IgD-negative memory B cell (primary cell): ENCODE measurements around the gene IDUA. TPM values are rescaled to one million over a fixed set of nuclear protein-coding genes. Genes with fewer than 3 reads are reported as not detected.
"Not testable (repeated sequence)": the region's sequence is repeated elsewhere in the genome, so short reads cannot be mapped to it uniquely, and the experiment has no call there.

ENCODE experiments used
- H3K27ac Mint-ChIP-seq, 3 donors: one replicate each; pipeline ENCODE4 v1.8.0; 2020 to 2022; ENCODE audit warnings: mild to moderate bottlenecking in 3 of 3, mixed read lengths in 3 of 3, moderate library complexity in 1 of 3
- H3K27me3 Mint-ChIP-seq: one replicate; pipeline ENCODE4 v1.8.0; 2021; ENCODE audit warnings: mixed read lengths
- H3K36me3 Mint-ChIP-seq: one replicate; pipeline ENCODE4 v1.8.0; 2020; ENCODE audit warnings: mild to moderate bottlenecking, mixed read lengths
- H3K4me1 Mint-ChIP-seq, 3 donors: one replicate each; pipeline ENCODE4 v1.8.0; 2020 to 2022; ENCODE audit warnings: mixed read lengths in 3 of 3, mild to moderate bottlenecking in 1 of 3
- H3K4me3 Mint-ChIP-seq, 4 donors: one replicate each; pipeline ENCODE4 v1.8.0; 2020 to 2022; ENCODE audit warnings: mild to moderate bottlenecking in 4 of 4, mixed read lengths in 4 of 4, moderate library complexity in 3 of 4
- H3K9me3 Mint-ChIP-seq, 3 donors: one replicate each; pipeline ENCODE4 v1.8.0; 2020 to 2021; ENCODE audit warnings: mixed read lengths in 3 of 3, mild to moderate bottlenecking in 1 of 3
- polyA plus RNA-seq: library from polyadenylated mRNA; unstranded; fragments of 300-500 nt; fragmentation: Illumina TruSeq; gene quantifications from one replicate; pipeline ENCODE4 v1.2.3, GENCODE V29; 2021

The IDUA gene
- polyA plus RNA-seq, 1 donor from 2014 or later, result 8.5 TPM

DNA sequence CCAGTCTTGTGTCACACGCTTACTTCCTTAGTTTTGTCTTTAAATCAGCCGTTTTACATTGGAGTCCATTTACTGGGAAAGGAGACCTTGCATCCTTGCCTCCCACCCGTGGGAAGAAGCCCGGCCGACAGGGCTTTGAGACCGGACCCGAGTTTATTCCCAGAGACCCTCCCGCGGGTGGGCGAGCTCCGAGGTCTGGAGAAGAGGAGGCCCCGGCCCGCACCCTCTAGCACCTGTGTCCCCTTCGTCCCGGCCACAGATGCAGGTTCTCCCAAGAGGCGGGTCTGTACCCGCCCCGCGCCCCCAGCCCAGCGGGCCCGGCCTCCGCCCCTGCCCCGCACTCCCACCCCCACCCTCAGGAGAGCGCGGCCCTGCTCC lies 10.1 kb downstream of the IDUA start:
- Mint-ChIP-seq H3K4me3 (peak overlapping the region in 2 of 4 donors; percentile 32 to 60), H3K27me3 (peaks cover 31% of the 10 kb centered on the region), H3K4me1 (peaks cover 8 to 13% (median 9%) of the 10 kb centered on the region in 3 donors)

DNA sequence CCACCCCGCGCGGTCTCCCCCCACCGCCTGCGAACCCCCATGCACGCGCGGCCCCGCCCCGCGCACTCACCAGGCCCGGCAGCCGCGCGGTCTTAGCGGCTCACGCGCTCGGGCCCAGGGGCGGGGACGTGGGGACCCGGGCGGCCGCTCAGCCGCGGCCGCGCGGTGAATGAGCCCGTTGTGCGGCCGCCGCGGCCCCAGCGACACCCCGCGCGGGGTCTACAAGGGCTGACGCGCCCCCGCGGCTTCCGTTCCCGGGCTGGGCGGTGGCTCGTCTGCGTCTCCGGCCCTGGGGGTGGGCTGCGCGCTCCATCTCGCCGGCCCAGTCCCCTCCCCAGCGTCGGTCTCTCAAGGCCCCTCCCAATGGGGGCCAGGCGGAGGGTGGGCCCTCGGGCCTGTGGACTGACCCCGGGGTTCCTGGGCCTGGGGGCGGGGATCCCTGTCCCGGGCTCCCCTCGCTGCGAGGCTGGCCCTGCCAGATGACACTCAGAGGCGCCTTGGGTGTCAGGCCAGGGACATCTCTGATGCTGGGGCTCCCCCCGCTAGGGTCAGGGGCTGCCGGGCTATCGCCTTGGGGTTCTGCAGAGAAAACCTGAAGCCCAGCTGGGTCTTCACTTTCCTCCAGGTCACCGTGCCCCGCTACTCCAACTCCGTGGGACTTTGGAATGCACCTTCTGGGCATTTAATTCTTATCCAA lies 10.7 kb downstream of the IDUA start:
- H3K27me3 Mint-ChIP-seq, result peaks cover 33% of the 10 kb centered on the region
- H3K27ac Mint-ChIP-seq, result no peak overlapping the region
- peaks cover 8 to 13% (median 10%) of the 10 kb centered on the region in 3 donors for H3K4me1 Mint-ChIP-seq
- H3K9me3 Mint-ChIP-seq, result no peaks in the 10 kb centered on the region
- H3K4me3 Mint-ChIP-seq, result peak overlapping the region in 1 of 4 donors; percentile 90
- H3K36me3 Mint-ChIP-seq, result no peaks in the 10 kb centered on the region

More for the DNA sequence above, 10.1 kb downstream of the IDUA start:
- H3K36me3 Mint-ChIP-seq, result no peaks in the 10 kb centered on the region
- no peaks in the 10 kb centered on the region for H3K9me3 Mint-ChIP-seq
- no peak overlapping the region for H3K27ac Mint-ChIP-seq

DNA sequence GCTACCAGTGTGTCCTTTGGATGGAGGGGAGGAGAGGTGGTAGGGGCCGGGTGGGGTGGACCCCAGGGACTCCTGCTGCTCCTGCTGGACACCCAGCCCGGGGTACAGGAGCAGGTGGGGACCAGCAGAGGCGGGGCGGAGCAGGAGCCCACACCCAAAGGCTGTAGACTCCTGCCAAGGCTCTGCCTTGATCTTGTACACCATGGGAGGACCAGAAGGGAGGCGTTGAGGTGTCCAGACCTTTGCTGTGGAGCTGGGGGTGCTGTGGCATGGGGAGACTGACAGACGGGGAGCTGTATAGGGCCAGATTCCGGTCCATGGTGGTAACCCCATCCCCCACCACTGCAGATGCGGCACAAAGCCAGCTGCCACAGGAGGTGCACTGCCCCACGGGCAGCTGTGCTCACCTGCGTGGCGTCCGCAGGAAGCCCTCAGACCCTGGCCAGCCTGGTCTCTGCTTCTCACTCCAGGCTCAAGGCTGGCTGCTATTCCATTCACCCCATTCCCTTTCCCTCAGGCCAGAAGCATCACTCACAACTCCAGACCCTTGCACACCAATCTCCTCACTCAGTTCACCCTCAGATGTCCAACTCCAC lies 11.3 kb downstream of the IDUA start:
- H3K4me1 Mint-ChIP-seq, result peaks cover 8 to 10% (median 10%) of the 10 kb centered on the region in 3 donors
- H3K27ac Mint-ChIP-seq, result peak overlapping the region in 1 of 3 donors; percentile 27
- peaks cover 33% of the 10 kb centered on the region for H3K27me3 Mint-ChIP-seq
- H3K9me3 Mint-ChIP-seq, result no peaks in the 10 kb centered on the region
- H3K4me3 Mint-ChIP-seq, result peak overlapping the region in 2 of 4 donors; percentile 45 to 90
- no peaks in the 10 kb centered on the region for H3K36me3 Mint-ChIP-seq

DNA sequence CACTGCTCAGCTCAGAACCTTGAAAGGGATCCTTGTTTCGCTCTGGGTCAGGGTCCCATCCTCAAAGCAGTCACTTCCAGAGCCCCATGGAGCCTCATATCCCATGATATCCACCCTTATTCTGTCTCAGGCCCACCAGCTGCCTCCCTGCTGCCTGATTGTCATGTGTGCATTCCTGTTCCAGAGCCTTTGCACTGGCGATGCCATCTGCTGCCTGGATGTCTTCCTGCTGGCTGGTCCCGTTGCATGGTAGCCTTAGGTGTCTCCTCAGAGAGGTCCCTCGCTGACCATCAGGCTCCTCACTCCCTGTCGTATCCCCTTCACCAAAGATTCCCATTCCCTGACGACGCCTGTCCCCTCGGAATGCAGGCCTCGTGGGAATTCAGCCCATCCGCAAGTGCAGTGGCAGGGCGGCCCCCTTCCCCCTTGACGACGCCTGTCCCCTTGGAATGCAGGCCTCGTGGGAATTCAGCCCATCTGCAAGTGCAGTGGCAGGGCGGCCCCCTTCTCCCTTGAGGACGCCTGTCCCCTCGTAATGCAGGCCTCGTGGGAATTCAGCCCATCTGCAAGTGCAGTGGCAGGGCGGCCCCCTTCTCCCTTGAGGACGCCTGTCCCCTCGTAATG lies 12.5 kb downstream of the IDUA start:
- not testable (repeated sequence) for H3K36me3 Mint-ChIP-seq, H3K9me3 Mint-ChIP-seq
- Mint-ChIP-seq H3K4me1 (peaks cover 8 to 10% (median 10%) of the 10 kb centered on the region in 3 donors), H3K4me3 (peak overlapping the region in 2 of 4 donors; percentile 81), H3K27me3 (peaks cover 36% of the 10 kb centered on the region), H3K27ac (peak overlapping the region in 1 of 3 donors; percentile 46)

GRCh38 chr4:999882-1000425 lies 13.1 kb downstream of the IDUA start:
- Mint-ChIP-seq H3K9me3 (no peaks in the 10 kb centered on the region), H3K27me3 (peaks cover 40% of the 10 kb centered on the region), H3K4me3 (peak overlapping the region; percentile 34 to 70 (median 56)), H3K36me3 (no peaks in the 10 kb centered on the region), H3K27ac (no peak overlapping the region), H3K4me1 (peaks cover 8 to 10% (median 10%) of the 10 kb centered on the region in 3 donors)

DNA sequence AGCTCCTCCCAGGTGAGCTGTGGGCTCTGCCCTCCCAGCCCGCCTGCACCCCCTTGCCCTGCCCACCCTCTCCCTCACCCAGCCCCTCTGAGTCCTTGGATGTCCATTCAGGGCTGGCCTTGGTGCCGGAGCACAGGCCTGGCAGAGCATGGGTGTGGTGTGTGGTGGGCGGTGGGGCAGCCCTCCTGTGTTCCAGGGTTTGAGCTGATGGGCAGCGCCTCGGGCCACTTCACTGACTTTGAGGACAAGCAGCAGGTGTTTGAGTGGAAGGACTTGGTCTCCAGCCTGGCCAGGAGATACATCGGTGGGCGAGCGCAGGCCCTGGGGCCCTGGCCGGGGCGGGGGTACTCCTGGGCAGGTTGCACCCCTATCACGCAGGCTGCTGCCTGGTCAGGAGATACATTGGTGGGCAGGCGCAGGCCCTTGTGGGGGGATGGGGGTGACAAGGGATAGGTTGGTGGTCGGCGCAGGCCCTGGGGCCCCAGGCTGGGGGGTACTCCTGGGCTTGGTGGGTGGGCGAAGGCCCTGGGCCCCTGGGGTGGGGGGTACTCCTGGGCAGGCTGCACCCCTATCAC lies 13.9 kb downstream of the IDUA start:
- Mint-ChIP-seq H3K27me3 (peaks cover 44% of the 10 kb centered on the region), H3K4me3 (no peak overlapping the region)

GRCh38 chr4:1001561-1002130 lies 14.8 kb downstream of the IDUA start:
- peak overlapping the region in 1 of 3 donors; percentile 80 for H3K27ac Mint-ChIP-seq

More for the DNA sequence above, 13.9 kb downstream of the IDUA start:
- no peaks in the 10 kb centered on the region for H3K9me3 Mint-ChIP-seq
- H3K27ac Mint-ChIP-seq, result no peak overlapping the region
- H3K4me1 Mint-ChIP-seq, result peaks cover 8 to 10% (median 10%) of the 10 kb centered on the region in 3 donors
- H3K36me3 Mint-ChIP-seq, result no peaks in the 10 kb centered on the region

DNA sequence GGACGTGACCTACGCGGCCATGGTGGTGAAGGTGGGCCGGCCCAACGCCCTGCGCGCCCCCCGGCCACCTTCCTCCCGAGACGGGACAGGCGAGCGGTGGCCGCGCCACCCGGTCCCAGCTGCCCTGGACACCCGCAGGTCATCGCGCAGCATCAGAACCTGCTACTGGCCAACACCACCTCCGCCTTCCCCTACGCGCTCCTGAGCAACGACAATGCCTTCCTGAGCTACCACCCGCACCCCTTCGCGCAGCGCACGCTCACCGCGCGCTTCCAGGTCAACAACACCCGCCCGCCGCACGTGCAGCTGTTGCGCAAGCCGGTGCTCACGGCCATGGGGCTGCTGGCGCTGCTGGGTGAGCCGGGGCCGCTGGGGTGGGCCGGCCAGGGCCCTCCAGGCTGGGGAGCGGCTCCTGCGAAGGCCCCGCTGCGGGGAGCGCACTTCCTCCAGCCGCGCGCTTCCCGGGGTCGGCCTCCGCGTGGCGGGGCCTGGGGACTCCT lies 15.3 kb downstream of the IDUA start:
- Mint-ChIP-seq H3K27ac (no peak overlapping the region), H3K4me1 (peaks cover 10 to 13% (median 10%) of the 10 kb centered on the region in 3 donors), H3K4me3 (peak overlapping the region in 1 of 4 donors; percentile 68), H3K27me3 (peaks cover 50% of the 10 kb centered on the region), H3K36me3 (no peaks in the 10 kb centered on the region), H3K9me3 (peaks cover 0 to 3% (median 0%) of the 10 kb centered on the region in 3 donors)

More at GRCh38 chr4:1001561-1002130, 14.8 kb downstream of the IDUA start:
- no peaks in the 10 kb centered on the region for H3K9me3 Mint-ChIP-seq
- H3K27me3 Mint-ChIP-seq, result peaks cover 50% of the 10 kb centered on the region
- peak overlapping the region in 1 of 4 donors; percentile 35 for H3K4me3 Mint-ChIP-seq
- peaks cover 8 to 10% (median 10%) of the 10 kb centered on the region in 3 donors for H3K4me1 Mint-ChIP-seq
- H3K36me3 Mint-ChIP-seq, result no peaks in the 10 kb centered on the region

DNA sequence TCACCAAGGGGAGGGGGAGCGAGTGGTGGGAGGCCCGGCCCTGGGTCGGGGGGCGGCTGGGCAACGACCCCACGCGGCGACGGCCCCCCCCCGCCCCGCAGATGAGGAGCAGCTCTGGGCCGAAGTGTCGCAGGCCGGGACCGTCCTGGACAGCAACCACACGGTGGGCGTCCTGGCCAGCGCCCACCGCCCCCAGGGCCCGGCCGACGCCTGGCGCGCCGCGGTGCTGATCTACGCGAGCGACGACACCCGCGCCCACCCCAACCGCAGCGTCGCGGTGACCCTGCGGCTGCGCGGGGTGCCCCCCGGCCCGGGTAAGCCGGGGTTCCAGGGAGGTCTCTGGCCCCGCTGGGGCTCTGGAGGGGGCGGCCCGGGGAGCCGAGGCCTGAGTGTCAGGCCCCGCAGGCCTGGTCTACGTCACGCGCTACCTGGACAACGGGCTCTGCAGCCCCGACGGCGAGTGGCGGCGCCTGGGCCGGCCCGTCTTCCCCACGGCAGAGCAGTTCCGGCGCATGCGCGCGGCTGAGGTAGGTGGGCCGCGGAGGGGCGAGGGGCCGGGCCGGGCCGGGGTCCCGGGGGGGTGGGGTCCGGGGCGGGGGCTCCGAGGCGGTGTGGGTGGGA lies 15.9 kb downstream of the IDUA start:
- Mint-ChIP-seq H3K36me3 (no peaks in the 10 kb centered on the region), H3K4me1 (peaks cover 10 to 13% (median 12%) of the 10 kb centered on the region in 3 donors), H3K27ac (no peak overlapping the region), H3K4me3 (no peak overlapping the region), H3K27me3 (peaks cover 52% of the 10 kb centered on the region), H3K9me3 (peaks cover 0 to 4% (median 0%) of the 10 kb centered on the region in 3 donors)

- H3K4me3 Mint-ChIP-seq, result no peak overlapping the region
- H3K27me3 Mint-ChIP-seq, result peaks cover 51% of the 10 kb centered on the region
- H3K4me1 Mint-ChIP-seq, result peaks cover 5 to 11% (median 9%) of the 10 kb centered on the region in 3 donors
- H3K27ac Mint-ChIP-seq, result peak overlapping the region in 1 of 3 donors; percentile 39
- peaks cover 0 to 4% (median 0%) of the 10 kb centered on the region in 3 donors for H3K9me3 Mint-ChIP-seq
- H3K36me3 Mint-ChIP-seq, result no peaks in the 10 kb centered on the region
Observed at GRCh38 chr4:1003271-1004070, 16.6 kb downstream of the IDUA start.

GRCh38 chr4:1004071-1004418 lies 17.2 kb downstream of the IDUA start:
- Mint-ChIP-seq H3K36me3 (no peaks in the 10 kb centered on the region), H3K27me3 (peaks cover 47% of the 10 kb centered on the region), H3K9me3 (peaks cover 0 to 4% (median 0%) of the 10 kb centered on the region in 3 donors), H3K27ac (peak overlapping the region in 1 of 3 donors; percentile 39), H3K4me3 (peak overlapping the region in 1 of 4 donors; percentile 17), H3K4me1 (peaks cover 5 to 15% (median 11%) of the 10 kb centered on the region in 3 donors)

DNA sequence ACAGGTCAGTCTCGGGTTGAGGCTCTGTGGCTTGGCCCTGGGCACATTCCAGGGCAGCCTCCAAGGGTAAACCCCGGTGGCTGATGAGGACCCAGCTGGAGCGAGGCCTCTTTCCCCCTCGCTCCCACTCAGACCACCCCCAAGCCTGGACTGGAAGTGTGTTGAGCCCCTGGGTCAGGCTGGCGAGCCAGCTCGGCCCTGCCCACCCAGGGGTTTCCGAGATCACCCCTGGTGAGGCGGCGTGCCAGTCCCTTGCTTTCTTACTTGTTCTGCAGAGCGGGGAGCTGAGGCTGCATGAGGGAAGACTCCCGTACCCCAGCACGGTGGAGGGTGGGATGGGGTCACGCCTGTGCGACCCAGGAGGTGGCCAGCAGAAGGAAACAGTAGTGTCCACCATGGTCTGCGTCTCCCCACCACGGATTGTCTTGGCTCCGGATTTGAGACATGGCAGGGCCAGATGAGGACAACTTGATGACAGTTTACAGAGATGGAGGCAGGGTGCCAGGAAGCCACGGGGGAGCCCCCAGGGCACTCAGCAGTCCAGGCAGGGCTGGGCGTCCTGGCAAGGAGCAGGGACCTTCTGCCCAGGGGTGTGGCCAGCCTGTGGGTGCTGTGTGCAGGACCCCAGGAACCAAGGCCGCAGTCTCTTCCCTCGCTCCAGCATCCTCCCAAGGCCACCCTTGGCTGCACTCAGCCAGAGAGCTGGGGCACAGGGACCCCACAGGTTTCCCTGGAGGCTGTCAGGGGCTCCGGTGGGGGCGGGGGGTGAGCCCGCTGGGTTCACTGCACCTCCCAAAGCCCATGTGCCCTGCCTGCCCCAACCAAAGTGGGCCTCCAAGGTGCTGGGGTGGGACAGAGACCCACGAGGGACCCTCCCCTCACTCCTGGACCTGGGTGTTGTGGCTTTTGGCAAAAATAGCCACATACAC lies 18.0 kb downstream of the IDUA start:
- peaks cover 43% of the 10 kb centered on the region for H3K27me3 Mint-ChIP-seq
- peaks cover 0 to 4% (median 0%) of the 10 kb centered on the region in 3 donors for H3K9me3 Mint-ChIP-seq
- H3K36me3 Mint-ChIP-seq, result no peaks in the 10 kb centered on the region
- peak overlapping the region in 1 of 3 donors; percentile 56 for H3K27ac Mint-ChIP-seq
- no peak overlapping the region for H3K4me3 Mint-ChIP-seq
- H3K4me1 Mint-ChIP-seq, result peaks cover 5 to 13% (median 8%) of the 10 kb centered on the region in 3 donors
